Raji (cell line): ENCODE measurements around the gene BEST2.

Experiments used
- POLR2A ChIP-seq: IDR thresholded peaks from 2 replicates; pipeline ENCODE4 v1.6.1; 2011; ENCODE audit warnings: low read depth, low read length, control low read depth; ENCODE audit not compliant: insufficient read depth

The BEST2 gene

DNA sequence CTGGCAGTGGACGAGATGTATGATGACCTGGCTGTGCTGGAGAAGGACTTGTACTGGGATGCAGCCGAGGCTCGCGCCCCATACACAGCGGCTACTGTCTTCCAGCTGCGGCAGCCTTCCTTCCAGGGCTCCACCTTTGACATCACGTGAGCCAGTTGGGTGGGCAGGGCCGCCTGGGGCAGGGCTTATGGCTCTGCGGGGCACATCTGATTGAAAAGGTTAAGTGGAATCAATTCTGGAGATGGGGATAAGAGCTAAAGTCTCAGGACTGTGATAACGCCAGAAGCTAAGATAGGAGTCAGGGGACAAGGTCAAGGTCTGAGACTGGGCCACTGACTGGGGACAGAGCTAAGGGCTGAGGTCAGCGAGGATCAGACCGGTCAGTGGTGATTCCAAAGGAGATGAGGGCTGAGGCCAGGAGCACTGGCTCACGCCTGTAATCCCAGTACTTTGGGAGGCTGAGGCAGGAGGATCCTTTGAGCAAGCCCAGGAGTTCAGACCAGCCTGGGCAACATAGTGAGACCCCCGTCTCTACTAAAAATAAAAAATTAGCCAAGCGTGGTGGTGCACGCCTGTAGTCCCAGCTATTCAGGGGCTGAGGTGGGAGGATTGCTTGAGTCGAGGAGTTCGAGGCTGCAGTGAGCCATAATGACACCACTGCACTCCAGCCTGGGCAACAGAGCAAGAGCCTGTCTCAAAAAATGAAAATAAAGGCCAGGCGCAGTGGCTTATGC lies 4.7 kb downstream of the BEST2 start:
- TF ChIP-seq POLR2A, result no peak

DNA sequence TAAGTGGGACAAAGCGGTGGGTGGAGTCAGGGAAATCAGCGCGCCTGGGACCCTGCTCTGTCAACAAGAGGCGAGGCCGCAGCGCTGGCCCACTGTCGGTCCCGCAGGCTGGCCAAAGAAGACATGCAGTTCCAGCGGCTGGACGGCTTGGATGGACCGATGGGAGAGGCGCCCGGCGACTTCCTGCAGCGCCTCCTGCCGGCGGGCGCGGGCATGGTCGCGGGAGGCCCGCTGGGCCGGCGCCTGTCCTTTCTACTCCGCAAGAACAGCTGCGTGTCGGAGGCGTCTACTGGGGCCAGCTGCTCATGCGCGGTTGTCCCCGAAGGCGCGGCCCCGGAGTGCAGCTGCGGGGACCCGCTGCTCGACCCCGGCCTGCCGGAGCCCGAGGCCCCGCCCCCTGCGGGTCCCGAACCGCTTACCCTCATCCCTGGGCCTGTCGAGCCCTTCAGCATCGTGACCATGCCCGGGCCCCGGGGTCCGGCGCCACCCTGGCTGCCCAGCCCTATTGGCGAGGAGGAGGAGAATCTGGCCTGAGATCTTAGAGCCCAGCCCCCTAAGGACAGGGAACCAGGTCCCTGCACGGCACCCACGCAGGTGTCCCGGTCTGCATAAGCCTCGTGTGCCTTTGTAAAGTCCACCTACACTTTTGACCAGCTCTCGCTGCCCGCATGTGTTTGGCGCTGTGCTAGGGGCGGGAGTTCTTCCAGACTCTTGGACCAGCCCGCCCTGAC lies 6.1 kb downstream of the BEST2 start:
- no peak for TF ChIP-seq POLR2A

DNA sequence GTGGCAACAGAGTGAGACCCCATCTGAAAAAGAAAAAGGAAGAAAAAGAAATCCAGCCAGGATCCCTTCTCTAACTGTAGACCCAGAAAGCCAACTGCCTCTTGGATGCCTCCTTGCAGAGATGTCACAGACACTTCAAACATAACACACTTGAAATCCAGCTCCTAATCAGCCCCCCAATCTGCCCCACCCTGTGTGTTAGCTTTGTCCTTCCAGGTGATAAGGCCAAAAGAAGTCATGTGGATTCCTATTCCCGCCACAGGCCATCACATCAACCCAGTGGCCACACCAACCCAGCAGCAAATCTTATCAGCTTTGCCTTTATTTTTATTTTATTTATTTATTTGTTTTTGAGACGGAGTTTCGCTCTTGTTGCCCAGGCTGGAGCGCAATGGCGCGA lies 8.1 kb downstream of the BEST2 start:
- no peak for TF ChIP-seq POLR2A

DNA sequence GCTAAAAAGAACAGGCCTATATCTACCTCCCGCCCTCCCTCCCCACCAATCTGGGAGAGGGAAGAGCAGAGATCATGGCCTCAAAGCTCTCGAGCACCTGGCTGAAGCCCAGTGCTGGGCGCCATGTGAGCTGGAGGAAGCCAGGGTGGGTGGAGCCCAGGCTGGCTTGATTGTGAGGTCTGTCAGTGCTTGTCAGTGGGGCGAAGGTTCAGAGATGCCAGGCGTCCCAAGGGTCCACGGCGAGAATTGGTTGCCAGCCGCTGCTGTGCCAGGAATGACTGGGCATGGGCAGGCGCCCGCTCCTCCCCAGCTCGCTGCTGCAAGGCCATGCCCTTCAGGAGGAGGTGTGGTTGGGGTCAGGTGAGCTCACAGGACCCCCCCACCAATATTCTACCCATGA lies 11.5 kb downstream of the BEST2 start:
- TF ChIP-seq POLR2A, result no peak

DNA sequence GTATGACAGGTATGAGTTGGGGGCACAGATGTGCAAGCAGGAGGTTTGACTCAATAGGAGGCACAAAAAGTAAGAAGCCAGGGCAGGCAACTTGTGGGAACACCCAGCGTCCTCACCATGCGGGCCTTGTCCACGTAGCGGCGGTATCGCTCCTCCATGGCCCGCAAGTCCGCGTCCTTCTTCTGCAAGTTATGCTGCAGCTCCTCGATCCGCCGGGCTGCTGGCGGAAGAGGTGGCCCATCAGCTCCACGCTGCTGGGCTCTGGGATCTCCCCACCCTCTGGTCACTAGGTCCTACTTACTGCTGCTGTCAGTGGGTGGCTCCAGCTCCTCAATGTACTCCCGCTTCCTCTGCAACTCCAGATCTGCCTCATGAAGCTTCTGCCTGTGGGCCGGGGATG lies 13.1 kb downstream of the BEST2 start:
- no peak for TF ChIP-seq POLR2A

DNA sequence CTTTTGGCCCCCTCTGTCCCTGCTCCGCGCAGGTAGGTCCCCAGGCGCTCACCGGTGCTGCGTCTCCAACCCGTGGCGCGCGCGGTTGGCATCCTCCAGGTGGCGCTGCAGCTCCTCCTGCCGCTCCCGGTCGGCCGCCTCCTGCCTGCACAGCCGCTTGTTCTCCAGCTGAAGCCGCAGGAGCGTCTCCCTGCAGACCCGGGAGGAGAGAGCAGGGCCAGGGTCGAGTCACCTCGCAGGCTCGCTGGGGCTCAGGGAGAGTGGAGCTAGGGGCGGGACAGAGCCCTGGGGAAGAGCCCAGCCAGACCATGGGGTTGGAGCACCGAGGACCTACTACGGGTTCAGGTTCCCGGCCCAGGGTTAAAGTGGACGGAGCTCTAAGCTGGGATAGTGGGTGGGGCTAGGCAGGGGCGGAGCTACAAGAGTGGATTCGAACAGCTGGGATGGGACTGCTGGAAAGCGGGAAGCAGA lies 14.5 kb downstream of the BEST2 start:
- TF ChIP-seq POLR2A, result no peak

DNA sequence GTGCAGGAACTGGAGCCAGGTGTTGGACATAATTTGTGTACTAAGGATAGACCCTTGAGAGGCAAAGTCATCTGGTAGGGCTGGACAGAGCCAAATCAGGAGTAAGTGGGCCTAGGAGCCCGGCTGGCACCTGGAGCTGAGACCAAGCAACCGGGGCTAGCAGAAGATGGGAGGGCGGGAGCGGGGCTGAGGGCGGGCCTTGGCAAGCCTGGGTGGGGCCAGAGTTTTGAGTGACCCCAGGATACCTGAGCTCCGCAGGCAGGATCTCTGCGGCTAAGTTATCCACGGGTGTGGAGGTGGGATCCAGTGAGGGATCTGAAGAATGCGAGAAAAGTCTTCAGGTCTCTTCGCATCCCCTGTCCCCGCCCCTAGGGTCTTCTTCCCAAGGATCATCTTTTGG lies 15.6 kb downstream of the BEST2 start:
- TF ChIP-seq POLR2A, result no peak

DNA sequence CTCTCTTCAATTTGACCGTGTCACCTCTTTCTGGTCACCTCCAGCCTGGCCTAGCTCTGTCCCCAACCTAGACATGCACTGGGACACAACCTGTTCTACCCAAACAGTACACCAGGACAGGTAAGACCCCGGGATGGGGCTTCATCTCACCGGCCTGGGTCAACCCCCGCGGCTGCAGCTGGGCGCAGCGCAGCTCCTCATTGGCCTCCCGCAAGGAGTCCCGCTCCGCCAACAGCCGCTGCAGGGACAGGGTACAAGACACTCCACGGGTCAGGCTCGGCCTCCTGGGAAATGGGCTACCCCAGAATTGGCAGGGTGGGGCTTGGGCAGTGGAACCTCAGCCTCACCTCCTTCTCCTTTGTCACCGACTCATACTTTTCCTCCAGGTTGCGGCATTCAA lies 16.1 kb downstream of the BEST2 start:
- no peak for TF ChIP-seq POLR2A

DNA sequence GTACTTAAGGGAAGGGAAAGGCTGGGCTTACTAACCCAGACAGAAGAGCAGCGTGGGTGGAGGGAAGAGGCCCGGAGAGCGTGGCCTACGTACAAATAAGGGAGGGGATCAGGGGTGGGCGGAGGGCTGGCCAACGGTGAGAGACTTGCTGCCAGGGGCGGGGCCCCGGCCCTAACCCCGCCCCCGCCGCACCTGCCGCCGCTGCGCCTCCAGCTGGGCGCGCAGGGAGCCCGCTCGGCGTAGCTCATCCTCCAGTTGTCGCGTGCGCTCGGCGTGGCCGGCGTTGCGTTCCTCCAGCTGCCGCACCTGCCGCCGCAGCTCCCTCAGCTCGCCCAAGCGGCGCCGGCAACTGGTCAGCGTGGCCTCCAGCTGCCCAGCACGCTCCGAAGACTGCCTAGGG lies 18.1 kb downstream of the BEST2 start:
- no peak for TF ChIP-seq POLR2A

DNA sequence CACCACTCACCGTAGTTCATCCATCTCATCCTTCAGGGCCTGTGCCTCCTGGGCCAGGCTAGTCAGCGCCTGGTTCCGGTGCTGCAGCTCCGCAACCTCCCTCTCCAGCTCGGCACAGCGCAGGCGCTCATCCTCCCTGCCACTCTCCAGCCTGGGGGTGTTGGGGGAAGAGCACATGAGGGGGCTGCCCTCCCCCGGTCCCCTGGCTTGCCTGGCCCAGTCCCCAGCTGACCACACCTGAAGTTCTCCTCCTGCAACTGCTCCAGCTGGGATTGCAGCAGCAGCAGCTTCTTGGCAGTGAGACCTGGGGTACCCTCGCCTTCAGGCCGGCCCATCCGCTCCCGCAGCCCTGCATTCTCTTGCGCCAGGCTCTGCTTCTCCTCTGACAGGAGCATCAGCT lies 19.3 kb downstream of the BEST2 start:
- TF ChIP-seq POLR2A, result no peak

DNA sequence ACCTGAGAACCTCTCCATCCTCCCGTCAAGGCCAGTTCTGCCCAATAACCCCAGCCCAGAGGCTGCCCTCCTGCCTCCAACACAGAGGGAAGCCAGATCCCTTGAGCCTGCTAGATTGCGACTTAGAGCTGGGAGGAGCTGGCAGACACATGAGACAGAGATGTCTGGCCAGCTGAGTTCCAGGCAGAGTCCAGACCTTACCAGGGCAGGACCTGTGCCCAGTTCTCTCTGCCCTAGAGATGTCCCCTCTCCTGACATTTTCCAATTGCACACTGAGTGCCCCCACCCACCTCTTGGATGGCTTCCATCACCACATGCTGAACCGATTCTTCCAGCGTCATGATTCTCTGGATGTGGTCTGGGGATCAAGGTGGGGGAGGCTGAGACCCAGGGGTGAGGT lies 20.7 kb downstream of the BEST2 start:
- TF ChIP-seq POLR2A, result no peak

DNA sequence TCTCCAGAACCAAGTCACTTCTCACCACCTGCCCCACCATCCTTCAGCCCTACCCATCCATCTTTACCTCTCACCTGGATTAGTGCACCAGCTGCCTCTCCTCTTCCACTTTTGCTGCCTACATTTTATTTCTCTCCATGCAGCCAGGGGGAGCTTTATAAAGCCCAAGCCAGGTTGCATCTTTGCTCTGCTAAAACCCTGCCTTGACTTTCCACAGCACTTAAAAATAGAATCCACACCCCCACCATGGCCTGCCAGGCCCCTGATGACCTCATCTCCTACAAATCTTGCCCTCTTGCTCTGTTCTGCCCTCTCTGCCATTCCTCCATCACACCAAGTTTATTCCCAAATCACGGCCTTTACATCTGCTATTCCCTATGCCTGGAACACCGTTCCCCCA lies 22.0 kb downstream of the BEST2 start:
- TF ChIP-seq POLR2A, result no peak

DNA sequence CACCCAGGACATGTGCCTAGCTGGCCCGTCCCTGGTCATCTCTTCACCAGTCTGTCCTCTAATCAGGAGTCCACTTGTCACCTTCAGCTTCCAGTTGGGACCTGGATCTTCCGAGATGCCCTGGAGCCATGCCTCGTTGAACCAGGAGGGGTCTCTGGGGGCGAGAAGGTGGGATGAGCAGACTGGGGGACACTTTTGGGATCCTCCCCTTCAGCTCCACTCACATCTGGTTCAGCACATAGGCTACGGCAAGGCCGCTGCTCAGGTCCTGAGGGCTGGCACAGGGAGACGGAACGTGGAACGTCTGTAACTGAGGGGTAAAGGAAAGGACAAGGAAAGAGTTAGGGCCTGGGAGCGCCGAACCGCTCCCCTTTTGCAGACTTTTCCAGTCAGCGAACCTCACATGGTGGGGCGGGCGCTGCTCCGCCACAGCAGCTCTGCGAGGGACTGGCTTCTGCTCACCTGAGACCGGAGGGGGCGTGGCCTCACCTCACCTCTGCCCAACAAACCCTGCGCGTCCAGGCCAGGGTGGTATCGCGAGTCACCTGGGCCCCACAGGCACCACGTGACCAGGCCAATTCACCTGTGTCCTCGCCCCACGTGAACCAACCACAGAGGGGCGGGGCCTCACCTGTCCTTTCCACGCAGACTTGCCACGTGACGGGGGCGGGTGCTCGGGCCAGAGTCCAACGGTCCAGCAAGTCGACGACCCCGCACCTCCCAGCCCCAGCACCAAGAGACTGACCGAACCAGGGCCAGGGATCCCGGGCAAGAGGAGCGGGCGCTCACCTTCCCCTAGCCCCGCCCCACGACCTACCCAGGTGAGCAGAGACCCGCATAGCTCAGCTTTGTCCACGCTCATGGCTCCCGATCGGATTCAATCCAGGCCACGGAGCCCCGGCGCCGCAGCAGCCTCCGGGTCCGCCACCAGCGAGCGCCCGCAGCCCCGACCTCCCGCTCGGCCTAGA lies 23.3 kb downstream of the BEST2 start, which contains the start of gene HOOK2:
HOOK2 (minus strand) TSS at position 965 of the 968 bp plus-strand sequence; CDS start at position 862, 103 bp downstream.
- peak; percentile 70 for TF ChIP-seq POLR2A

DNA sequence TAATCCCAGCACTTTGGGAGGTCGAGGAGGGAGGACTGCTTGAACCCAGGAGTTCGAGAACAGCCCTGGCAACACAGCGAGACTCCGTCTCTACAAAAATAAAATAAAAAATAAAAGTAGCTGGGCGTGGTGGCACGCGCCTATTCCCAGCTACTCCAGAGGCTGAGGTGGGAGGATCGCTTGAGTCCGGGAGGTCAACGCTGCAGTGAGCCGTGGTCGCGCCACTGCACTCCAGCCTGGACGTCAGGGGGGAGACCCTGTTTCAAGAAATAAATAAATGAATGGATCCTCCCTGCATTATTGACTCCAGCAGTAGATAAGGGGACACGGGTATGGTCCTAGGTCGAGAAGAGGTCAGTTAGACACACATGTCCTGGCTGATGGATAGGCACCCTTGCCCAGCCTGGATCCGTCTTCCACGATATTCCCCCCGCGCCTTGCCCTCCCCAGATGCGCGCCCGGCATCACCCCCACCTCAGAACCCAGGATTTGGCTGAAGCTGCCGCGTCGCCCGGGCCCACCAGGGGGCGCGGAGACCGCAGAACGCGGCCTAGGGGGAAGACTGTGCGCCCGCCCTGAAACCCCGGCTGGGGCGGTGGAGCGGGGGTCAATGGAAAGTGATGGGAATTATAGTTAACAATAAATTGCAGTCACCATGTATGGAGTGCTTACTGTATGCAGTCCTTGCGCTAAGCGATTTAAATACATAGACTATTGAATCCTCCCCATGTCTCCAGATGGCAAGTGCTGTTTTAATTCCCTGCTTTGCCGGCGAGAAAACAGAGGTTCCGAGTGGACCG lies 25.8 kb downstream of the BEST2 start:
- TF ChIP-seq POLR2A, result no peak; the same call in none of the 2 replicates
